IMR-90 (cell line): ENCODE measurements around the gene ADAMTS17. TPM values are rescaled to one million over a fixed set of nuclear protein-coding genes. Genes with fewer than 3 reads are reported as not detected.

Source experiments
- ATAC-seq: fragments of 200-7000 bp; cut with Tn5 transposase; 2 replicates; pipeline ENCODE4 v1.9.1; 2020; ENCODE audit warnings: low read depth, mild to moderate bottlenecking, moderate library complexity
- BruUV-seq: library from RNA; stranded (reverse); fragments of 400-500 nt; replicated peaks from 2 replicates; lab custom pipeline; 2021; lab: Mats Ljungman, UMichigan
- CTCF ChIA-PET: fragments of 300-600 bp; formaldehyde crosslinking; extraction: SDS; loops from one replicate; lab custom pipeline; 2021; ENCODE audit warnings: antibody characterized with exemption; lab: Yijun Ruan, JAX
- POLR2A ChIA-PET: fragments of 300-600 bp; sonication (Branson Sonifier 250); formaldehyde crosslinking; loops from one replicate; lab custom pipeline; 2022; ENCODE audit warnings: antibody characterized with exemption; ENCODE audit not compliant: unreplicated experiment; lab: Charles Lee
- DNase-seq: peaks from one replicate; pipeline ENCODE4 v3.0.0; 2013
- H2AFZ ChIP-seq: replicated peaks from 2 replicates; pipeline ENCODE3; 2013; ENCODE audit warnings: low read length, mild to moderate bottlenecking; ENCODE audit not compliant: poor library complexity
- H2AK5ac ChIP-seq: 2 replicates; pipeline ENCODE4 v1.6.1; 2013; ENCODE audit warnings: low read depth, low read length, inconsistent platforms
- H2AK9ac ChIP-seq: replicated peaks from 2 replicates; pipeline ENCODE3; 2013; ENCODE audit warnings: mild to moderate bottlenecking, low read depth, low read length, moderate library complexity; ENCODE audit not compliant: poor library complexity
- H2BK120ac ChIP-seq: 2 replicates; pipeline ENCODE4 v1.6.1; 2013; ENCODE audit warnings: low read depth, low read length, inconsistent platforms
- H2BK15ac ChIP-seq: 3 replicates; pipeline ENCODE4 v1.6.1; 2013; ENCODE audit warnings: low read depth, low read length, inconsistent platforms
- H2BK20ac ChIP-seq: 2 replicates; pipeline ENCODE4 v1.6.1; 2013; ENCODE audit warnings: low read depth, mild to moderate bottlenecking, inconsistent platforms, low read length, moderate library complexity
- H2BK5ac ChIP-seq: 2 replicates; pipeline ENCODE4 v1.6.1; 2013; ENCODE audit warnings: mild to moderate bottlenecking, low read depth, low read length, inconsistent platforms; ENCODE audit not compliant: poor library complexity, severe bottlenecking
- H3K14ac ChIP-seq: replicated peaks from 2 replicates; pipeline ENCODE4 v1.6.1; 2013; ENCODE audit warnings: low read depth, low read length, inconsistent platforms
- H3K18ac ChIP-seq: 2 replicates; pipeline ENCODE4 v1.6.1; 2013; ENCODE audit warnings: low read depth, low read length, control low read depth
- H3K23ac ChIP-seq: 2 replicates; pipeline ENCODE4 v1.6.1; 2013; ENCODE audit warnings: low read depth, low read length, inconsistent platforms
- H3K27ac ChIP-seq: 2 replicates; pipeline ENCODE4 v1.5.1; 2013; ENCODE audit warnings: mild to moderate bottlenecking, control low read depth, low read length; ENCODE audit not compliant: insufficient read depth
- H3K27me3 ChIP-seq: 2 replicates; pipeline ENCODE4 v1.6.1; 2013; ENCODE audit warnings: low read length; ENCODE audit not compliant: control insufficient read depth, insufficient read depth
- H3K36me3 ChIP-seq: 2 replicates; pipeline ENCODE4 v1.6.1; 2013; ENCODE audit warnings: low read length, mixed read lengths; ENCODE audit not compliant: control insufficient read depth, insufficient read depth
- H3K4ac ChIP-seq: 2 replicates; pipeline ENCODE4 v1.6.1; 2013; ENCODE audit warnings: low read depth, low read length, inconsistent platforms
- H3K4me1 ChIP-seq: 2 replicates; pipeline ENCODE4 v1.6.1; 2013; ENCODE audit warnings: low read length, mixed read lengths; ENCODE audit not compliant: control insufficient read depth, insufficient read depth
- H3K4me2 ChIP-seq: 2 replicates; pipeline ENCODE4 v1.6.1; 2013; ENCODE audit warnings: low read depth, mild to moderate bottlenecking, control low read depth, low read length, moderate library complexity
- H3K4me3 ChIP-seq: 2 replicates; pipeline ENCODE4 v1.5.1; 2013; ENCODE audit warnings: low read depth, mild to moderate bottlenecking, control low read depth, low read length, moderate library complexity; ENCODE audit not compliant: insufficient read depth
- H3K56ac ChIP-seq: 2 replicates; pipeline ENCODE4 v1.6.1; 2013; ENCODE audit warnings: low read length, inconsistent platforms; ENCODE audit not compliant: insufficient read depth; ENCODE audit errors: extremely low read depth
- H3K79me1 ChIP-seq, 2 experiments: 2 replicates each; pipeline ENCODE4 v1.6.1; 2013; ENCODE audit warnings: low read length in 2 of 2, inconsistent platforms in 1 of 2, low read depth in 1 of 2
- H3K9ac ChIP-seq: 2 replicates; pipeline ENCODE4 v1.6.1; 2013; ENCODE audit warnings: low read depth, low read length, control low read depth
- H3K9me1 ChIP-seq: 2 replicates; pipeline ENCODE4 v1.6.1; 2013; ENCODE audit warnings: low read length, inconsistent platforms; ENCODE audit not compliant: insufficient read depth
- H3K9me3 ChIP-seq: 2 replicates; pipeline ENCODE4 v1.6.1; 2013; ENCODE audit warnings: low read length; ENCODE audit not compliant: control insufficient read depth, insufficient read depth
- H4K20me1 ChIP-seq: 2 replicates; pipeline ENCODE4 v1.6.1; 2013; ENCODE audit warnings: low read length, inconsistent platforms; ENCODE audit not compliant: insufficient read depth
- H4K5ac ChIP-seq: 2 replicates; pipeline ENCODE4 v1.6.1; 2013; ENCODE audit warnings: mild to moderate bottlenecking, low read depth, low read length, control low read depth
- H4K8ac ChIP-seq, 2 experiments: 2 replicates each; pipeline ENCODE4 v1.6.1; 2013; ENCODE audit warnings: low read depth in 2 of 2, low read length in 2 of 2, control low read depth in 1 of 2, inconsistent platforms in 1 of 2
- H4K91ac ChIP-seq: 2 replicates; pipeline ENCODE4 v1.6.1; 2013; ENCODE audit warnings: low read depth, low read length, inconsistent platforms; ENCODE audit not compliant: insufficient read depth
- CEBPB ChIP-seq: IDR thresholded peaks from 2 replicates; pipeline ENCODE4 v1.6.1; 2012; ENCODE audit warnings: low read depth, low read length, improper control_type of control experiment
- MAZ ChIP-seq: IDR thresholded peaks from 2 replicates; pipeline ENCODE4 v1.6.1; 2012; ENCODE audit warnings: low read depth, mild to moderate bottlenecking, low read length, improper control_type of control experiment, moderate library complexity, borderline replicate concordance
- MXI1 ChIP-seq: IDR thresholded peaks from 2 replicates; pipeline ENCODE4 v1.6.1; 2012; ENCODE audit warnings: low read depth, mild to moderate bottlenecking, low read length, moderate library complexity, borderline replicate concordance
- NFE2L2 ChIP-seq: fragments of 150-350 bp; IDR thresholded peaks from 2 replicates; pipeline ENCODE4 v1.6.1; 2016; ENCODE audit warnings: low read depth, mild to moderate bottlenecking, low read length
- RCOR1 ChIP-seq: IDR thresholded peaks from 2 replicates; pipeline ENCODE4 v1.6.1; 2012; ENCODE audit warnings: mild to moderate bottlenecking, low read length, improper control_type of control experiment; ENCODE audit not compliant: insufficient replicate concordance
- WGBS, 2 experiments: methylation state at CpG; one replicate each; pipeline versions ENCODE4 v1.1.5 to v1.1.7; 2013; ENCODE audit warnings: missing lambda C conversion rate in 2 of 2; ENCODE audit not compliant: insufficient read length in 1 of 2; ENCODE audit errors: extremely low coverage in 2 of 2; 5-methylcytosine and 5-hydroxymethylcytosine counted together
- dilution Hi-C: fragments of 300-500 bp; cut with HindIII; formaldehyde crosslinking; loops from one replicate; pipeline ENCODE4 v1.14.3; 2018; ENCODE audit warnings: low sequenced_read_pairs; ENCODE audit not compliant: unreplicated experiment
- in situ Hi-C: fragments of 300-500 bp; cut with MboI; formaldehyde crosslinking; loops from 3 replicates; pipeline ENCODE4 v1.14.3; 2019; ENCODE audit warnings: low sequenced_read_pairs, inconsistent platforms, mixed read lengths
- intact Hi-C: fragments of 100-400 bp; cut with micrococcal nuclease; formaldehyde crosslinking; loops from 2 replicates; pipeline ENCODE4 v1.10.0; 2022
- polyA plus RNA-seq, 3 experiments: library from polyadenylated mRNA; depleted of rRNA; stranded (reverse); fragments of >200 nt; gene quantifications; 2 replicates each; pipeline ENCODE4 v1.2.3, GENCODE V29; 2012; ENCODE audit warnings: low replicate concordance in 1 of 3
- total RNA-seq: library from RNA; depleted of rRNA; stranded (reverse); fragments of >200 nt; gene quantifications from 2 replicates; pipeline ENCODE4 v1.2.3, GENCODE V29; 2012

ADAMTS17 gene
- total and polyA plus RNA-seq, 2 of the 4 experiments (the other 2 are of a cell fraction), result 0.03 TPM; not detected in 1

DNA sequence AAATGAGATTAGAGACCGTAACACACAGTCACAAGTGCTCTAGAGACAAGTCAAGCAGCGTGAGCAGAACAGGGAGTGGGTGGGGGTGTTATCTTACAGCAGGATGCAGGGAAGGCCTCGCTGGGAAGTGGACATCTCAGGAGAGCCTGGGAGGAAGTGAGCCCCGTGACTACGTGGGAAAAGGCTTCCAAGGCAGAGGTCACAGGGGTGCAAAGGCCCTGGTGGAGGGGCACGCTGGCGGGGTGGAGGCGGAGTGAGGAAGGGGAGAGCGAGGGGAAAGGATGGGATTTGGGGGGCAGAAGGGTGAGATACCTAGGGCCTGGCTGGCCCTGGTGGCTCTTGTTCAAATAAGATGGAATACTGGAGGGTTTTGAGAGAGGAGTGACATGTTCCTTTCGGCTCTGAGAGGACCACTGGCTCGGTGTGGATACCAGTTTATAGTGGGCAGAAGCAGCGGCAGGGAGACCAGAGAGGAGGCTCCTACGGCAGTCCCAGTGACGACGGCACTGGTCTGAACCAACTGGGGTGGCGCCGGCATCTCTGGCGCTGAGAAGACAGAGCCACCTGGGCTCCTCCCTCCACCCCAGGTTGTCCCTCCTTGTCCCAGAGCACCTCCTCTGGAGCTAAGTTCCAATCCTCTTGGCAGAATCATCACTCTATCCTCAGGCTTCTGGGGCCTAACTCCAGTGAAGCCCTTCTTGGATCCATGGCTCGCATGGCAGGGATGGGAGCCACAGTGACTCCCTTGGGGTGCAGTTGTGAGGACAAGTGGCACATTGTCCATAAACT lies 342.3 kb downstream of the ADAMTS17 start:
- 72% methylated on average over 8 of the region's 19 CpGs; no CpG with 5 or more reads in 1 of the 2 experiments for WGBS, 2 experiments
- Histone ChIP-seq H3K4ac (no peak overlapping the region), H4K91ac (no peak overlapping the region), H3K18ac (no peak overlapping the region), H3K23ac (no peak overlapping the region), H3K36me3 (no peaks in the 10 kb centered on the region), H3K4me1 (no peaks in the 10 kb centered on the region), H3K9me1 (no peaks in the 10 kb centered on the region), H3K56ac (no peak overlapping the region), H3K9me3 (peaks cover 20% of the 10 kb centered on the region), H2BK5ac (no peak overlapping the region), H2AK9ac (no peak overlapping the region), H2AK5ac (no peak overlapping the region), H3K27ac (no peak overlapping the region), H3K14ac (no peak overlapping the region), H3K4me2 (no peak overlapping the region), H4K8ac (no peak overlapping the region), H3K9ac (no peak overlapping the region), H3K27me3 (no peaks in the 10 kb centered on the region), H4K20me1 (no peaks in the 10 kb centered on the region), H2BK120ac (no peak overlapping the region), H4K5ac (no peak overlapping the region), H3K79me1 (no peaks in the 10 kb centered on the region), H2BK20ac (no peak overlapping the region), H3K4me3 (no peak overlapping the region), H2AFZ (no peak overlapping the region), H2BK15ac (no peak overlapping the region)
- CTCF ChIA-PET, result no interaction called here
- BruUV-seq, result no TSS peak
- ATAC-seq (no peak), DNase-seq (no peak)
- TF ChIP-seq RCOR1 (no peak), MXI1 (no peak), CEBPB (no peak), NFE2L2 (no peak), MAZ (no peak)
- intact Hi-C loops, result no loop called here
- dilution Hi-C loops, result no loop called here
- in situ Hi-C loops, result no loop called here
- POLR2A ChIA-PET, result no interaction called here
